Stimulated activated CD4-positive, alpha-beta T cell treated with anti-CD3 and anti-CD28 coated beads, Interleukin-4, amount 100 ng/mL, for 24 hours (primary cell): Measurements from ENCODE around the gene MAPKBP1.
"Not testable (repeated sequence)": the region's sequence is repeated elsewhere in the genome, so short reads cannot be mapped to it uniquely, and the experiment has no call there.

ENCODE experiments used
- DNase-seq: peaks from one replicate; pipeline ENCODE4 v3.0.0-alpha.2; 2020

The MAPKBP1 gene, protein sequence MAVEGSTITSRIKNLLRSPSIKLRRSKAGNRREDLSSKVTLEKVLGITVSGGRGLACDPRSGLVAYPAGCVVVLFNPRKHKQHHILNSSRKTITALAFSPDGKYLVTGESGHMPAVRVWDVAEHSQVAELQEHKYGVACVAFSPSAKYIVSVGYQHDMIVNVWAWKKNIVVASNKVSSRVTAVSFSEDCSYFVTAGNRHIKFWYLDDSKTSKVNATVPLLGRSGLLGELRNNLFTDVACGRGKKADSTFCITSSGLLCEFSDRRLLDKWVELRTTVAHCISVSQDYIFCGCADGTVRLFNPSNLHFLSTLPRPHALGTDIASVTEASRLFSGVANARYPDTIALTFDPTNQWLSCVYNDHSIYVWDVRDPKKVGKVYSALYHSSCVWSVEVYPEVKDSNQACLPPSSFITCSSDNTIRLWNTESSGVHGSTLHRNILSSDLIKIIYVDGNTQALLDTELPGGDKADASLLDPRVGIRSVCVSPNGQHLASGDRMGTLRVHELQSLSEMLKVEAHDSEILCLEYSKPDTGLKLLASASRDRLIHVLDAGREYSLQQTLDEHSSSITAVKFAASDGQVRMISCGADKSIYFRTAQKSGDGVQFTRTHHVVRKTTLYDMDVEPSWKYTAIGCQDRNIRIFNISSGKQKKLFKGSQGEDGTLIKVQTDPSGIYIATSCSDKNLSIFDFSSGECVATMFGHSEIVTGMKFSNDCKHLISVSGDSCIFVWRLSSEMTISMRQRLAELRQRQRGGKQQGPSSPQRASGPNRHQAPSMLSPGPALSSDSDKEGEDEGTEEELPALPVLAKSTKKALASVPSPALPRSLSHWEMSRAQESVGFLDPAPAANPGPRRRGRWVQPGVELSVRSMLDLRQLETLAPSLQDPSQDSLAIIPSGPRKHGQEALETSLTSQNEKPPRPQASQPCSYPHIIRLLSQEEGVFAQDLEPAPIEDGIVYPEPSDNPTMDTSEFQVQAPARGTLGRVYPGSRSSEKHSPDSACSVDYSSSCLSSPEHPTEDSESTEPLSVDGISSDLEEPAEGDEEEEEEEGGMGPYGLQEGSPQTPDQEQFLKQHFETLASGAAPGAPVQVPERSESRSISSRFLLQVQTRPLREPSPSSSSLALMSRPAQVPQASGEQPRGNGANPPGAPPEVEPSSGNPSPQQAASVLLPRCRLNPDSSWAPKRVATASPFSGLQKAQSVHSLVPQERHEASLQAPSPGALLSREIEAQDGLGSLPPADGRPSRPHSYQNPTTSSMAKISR (N-terminal part only)

DNA sequence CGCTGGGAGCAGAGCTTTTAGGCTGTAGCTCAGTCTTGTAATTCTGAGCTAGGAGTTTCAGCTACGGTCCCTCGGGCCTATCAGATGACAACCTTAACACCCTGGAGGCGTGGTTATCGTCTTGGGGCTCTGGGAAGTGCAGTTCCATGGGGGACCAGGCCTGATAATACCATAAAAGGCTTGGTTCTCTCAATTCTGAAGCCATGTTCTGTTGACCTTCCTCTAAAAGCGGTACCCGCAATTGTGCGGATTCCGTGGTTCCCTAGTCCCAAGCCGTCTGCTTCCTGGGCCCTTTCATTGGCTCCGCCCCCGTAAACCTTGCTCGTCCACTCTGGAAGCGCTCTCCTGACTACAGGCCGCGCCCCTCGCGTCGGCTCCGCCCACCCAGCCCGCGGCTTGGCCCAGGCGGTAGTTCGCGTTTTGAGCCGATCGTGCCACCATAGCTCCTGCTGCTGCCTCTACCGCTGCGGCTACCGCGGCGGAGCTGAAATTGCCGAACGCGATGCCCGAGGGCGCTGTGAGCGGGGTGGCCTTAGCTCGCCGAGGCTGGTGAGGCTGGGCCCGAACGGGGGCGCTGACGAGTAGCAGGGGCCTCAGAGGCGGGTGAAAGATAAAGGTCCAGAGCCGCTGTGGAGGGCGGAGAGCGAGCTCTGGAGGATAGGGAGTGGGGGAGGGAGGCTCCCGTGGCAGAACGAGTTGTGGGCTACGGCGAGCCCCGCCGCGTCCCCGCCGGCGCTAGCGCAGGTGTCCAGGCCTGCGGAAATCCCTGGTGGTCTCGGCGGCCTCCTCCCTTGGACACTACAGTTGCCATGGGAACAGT lies at the start of gene MAPKBP1:
TSS of gene MAPKBP1 (plus strand) at position 423 of the 820 bp plus-strand sequence. CDS start 792 bp downstream, outside the sequence.
- DNase-seq: peak; percentile 97

DNA sequence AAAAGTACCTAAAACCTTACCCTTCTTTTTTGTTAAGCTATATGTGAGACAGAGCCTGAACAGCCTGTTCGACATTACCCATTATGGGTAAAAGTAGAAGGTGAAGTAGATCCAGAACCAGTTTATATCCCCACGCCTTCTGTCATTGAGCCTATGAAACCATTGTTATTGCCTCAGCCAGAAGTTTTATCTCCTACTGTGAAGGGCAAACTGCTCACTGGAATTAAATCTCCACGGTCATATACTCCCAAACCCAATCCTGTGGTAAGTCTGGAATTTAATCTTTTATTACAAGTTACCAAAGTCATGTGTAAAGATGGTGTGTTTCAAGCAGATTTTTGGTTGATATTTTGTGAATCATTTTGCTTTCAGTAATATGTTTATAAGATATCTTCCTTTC lies 47.1 kb upstream of the MAPKBP1 start:
- no peak for DNase-seq

DNA sequence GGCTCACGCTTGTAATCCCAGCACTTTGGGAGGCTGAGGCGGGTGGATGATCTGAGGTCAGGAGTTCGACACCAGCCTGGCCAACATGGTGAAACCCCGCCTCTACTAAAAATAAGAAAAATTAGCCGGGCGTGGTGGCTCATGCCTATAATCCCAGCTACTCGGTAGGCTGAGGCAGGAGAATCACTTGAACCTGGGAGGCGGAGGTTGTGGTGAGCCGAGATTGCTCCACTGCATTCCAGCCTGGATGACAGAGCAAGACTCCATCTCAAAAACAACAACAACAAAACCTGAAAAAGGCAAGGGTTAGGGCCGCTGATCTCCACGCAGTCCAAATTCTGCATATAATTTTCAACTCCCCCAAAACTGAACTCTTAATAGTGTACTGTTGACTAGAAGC lies 46.2 kb upstream of the MAPKBP1 start:
- DNase-seq: not testable (repeated sequence)

DNA sequence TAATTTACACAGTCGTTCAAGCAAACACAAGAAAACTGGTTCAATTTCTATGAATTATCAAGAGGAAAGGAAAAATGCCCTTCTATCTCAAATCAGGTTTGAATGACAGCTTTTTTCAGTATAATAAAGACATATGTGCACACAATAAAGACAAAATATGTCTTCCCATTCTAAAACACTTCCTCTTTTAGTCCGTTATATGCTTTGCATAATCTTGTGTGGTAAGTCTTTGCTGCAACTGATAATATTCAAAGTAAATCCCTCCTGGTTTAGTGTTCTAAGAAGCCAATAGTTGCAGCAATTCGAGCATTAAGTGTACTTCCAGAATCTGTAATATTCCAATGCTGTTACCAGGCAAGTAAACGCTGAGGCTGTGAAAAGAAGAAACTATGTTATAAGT lies 43.7 kb upstream of the MAPKBP1 start:
- DNase-seq: no peak

DNA sequence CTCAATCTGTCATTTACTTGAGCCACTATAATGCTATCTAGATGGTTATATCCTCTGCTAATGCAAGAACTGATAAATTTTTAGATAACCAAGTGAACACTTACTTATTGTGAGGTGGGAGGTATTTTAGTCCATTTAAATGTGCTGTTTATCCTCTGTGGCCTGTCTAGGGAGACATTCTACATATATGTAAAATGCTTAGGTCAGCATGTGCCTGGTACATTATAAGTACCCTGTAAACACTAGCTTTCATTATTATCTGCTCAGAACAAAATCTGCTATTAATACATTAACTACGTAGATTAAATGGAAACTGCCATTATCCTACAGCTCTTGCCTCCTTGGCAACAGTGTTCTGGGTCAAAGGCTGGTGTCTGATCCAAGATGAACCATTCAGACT lies 41.8 kb upstream of the MAPKBP1 start:
- no peak for DNase-seq

DNA sequence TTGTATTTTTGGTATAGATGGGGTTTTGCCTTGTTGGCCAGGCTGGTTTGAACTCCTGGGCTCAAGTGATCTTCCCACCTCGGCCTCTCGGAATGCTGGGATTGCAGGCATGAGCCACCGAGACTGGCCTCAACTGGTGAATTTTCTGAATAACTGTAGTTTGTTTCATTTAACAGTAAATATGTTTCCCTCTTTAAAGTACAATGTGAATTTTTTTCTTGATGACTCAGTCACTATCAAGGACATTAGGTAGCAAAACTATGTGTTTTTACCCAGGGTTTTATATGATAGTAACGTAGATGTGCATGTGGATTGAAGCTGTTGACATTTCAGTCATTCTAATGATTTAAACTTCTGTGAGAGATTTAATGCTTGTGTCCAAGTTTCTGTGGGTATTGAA lies 40.2 kb upstream of the MAPKBP1 start:
- DNase-seq: no peak

DNA sequence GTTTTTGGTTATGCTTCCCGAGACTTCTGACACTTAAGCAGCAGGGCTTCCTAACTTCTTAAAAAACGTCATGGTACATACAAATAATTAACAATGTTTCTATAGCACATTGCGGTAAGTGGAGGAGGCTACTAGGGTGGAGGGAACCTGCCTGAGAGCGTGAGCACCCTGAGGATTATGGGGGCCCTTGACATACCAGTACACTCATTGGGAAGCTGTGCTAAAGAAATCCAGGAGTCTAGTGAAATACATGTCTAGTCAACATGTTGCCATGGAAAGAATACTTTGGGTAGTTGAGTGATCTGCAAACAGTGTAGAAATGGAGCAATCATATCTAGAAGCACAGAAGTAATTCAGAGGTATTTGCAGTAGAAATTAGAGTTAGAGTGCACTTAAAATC lies 39.2 kb upstream of the MAPKBP1 start:
- no peak for DNase-seq

DNA sequence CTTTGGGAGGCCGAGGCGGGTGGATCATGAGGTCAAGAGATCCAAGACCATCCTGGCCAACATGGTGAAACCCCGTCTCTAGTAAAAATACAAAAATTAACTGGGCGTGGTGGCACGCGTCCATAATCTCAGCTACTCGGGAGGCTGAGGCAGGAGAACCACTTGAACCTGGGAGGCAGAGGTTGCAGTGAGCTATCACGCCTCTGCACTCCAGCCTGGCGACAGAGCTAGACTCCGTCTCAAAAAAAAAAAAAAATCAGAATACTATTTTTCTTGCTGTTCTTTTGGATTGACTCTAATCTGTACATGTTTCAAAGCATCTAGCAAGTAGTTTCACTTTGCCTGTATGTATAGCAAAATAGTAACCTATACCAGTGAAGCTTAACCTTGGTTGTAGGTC lies 38.8 kb upstream of the MAPKBP1 start:
- DNase-seq: not testable (repeated sequence)

DNA sequence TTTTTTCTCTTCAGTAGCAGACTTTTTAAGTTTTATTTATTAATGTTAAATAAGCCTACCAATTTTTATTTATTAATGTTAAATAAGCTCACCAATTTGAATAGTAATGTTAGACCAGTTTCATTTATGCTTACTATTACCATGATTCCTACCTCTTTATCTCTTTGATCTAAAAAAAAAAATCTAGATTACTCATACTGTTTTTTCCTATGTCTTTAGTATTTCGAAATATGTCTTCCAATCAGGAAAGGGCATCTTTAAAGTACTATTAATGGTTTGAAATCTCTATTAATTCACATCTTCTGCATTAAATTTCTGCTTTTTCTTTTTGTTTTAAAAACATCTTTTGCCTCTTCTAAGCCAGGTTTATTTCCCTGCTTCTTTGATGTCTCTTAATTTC lies 27.5 kb upstream of the MAPKBP1 start:
- DNase-seq: no peak

DNA sequence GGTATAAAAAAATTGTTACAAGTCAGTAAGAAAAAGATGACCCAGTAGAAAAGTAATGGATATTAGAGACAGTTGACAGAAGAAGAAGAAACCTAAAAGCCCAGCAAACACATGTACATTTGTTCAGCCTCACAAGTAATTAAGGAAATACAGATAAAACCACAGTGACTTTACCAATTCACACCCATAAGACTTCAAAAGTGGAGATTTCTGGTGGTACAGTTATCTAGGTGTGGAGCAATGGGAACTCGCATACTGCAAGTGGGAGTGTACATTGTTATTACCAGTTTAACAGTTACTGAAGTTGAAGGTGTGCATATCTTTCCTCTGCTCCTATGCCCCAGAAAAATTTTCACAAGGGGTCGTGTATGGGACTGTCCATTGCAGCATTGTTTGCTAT lies 18.1 kb upstream of the MAPKBP1 start:
- DNase-seq: no peak

DNA sequence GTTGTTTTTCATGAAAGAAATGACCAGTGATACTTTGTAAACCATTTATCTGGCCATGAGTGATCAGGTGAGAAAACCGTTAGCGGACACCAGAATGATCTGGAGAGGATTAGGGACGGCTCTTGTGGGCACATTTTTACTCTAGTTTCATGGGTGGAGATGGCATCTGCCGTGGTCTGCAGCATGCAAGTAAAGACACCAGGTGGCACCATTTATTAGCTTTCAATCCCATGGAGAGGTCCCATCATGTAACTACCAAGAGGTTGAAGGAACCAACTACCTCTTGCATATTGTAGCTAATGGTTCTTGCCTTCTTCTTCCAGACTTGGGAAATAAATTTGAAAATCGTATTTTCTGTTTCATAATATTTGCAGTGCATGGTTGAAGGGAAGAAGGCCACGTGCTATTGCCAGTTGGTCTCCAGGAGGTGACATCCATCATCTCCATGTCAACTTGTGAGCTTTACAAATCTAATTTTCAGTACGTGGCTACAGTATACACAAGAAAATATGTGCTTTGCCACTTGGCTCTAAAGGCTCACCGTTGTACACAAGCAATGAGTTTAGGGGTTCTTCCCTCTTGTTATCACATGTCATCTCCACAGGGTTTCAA lies 1.5 kb upstream of the MAPKBP1 start:
- peak; percentile 55 for DNase-seq

DNA sequence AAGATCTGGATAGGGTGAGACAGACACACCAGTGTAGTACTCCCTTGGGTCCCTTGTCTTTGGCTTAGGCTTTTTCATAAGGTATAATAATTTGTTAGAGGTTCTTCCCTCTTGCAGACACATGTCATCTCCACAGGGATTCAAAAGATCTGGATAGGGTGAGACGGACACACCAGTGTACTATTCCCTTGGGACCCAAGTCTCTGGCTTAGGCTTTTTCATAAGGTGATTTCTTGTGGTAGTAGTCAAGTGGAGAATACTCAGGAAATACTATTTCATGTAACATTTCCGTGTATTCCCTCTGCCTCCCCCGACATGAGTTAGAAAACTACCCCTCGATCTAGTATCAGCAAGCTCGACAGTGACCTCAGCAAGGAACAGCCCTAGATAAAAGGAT lies 954 bp upstream of the MAPKBP1 start:
- no peak for DNase-seq

DNA sequence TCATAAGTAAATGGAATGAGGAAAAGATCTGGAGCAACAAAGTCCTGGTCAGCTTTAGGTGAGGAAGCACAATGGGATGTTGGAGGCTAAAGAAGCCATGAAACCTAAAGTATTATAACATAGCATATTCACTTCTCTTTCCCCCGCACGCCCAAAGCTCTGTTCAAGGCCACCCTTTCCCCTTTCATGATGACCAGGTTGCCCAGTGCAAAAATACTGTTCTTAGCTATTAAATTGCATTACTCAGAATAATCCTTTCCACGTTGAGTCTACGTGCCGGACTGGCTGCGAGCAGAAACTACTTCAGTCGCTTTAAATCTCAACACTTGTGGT lies 589 bp upstream of the MAPKBP1 start:
- no peak for DNase-seq

DNA sequence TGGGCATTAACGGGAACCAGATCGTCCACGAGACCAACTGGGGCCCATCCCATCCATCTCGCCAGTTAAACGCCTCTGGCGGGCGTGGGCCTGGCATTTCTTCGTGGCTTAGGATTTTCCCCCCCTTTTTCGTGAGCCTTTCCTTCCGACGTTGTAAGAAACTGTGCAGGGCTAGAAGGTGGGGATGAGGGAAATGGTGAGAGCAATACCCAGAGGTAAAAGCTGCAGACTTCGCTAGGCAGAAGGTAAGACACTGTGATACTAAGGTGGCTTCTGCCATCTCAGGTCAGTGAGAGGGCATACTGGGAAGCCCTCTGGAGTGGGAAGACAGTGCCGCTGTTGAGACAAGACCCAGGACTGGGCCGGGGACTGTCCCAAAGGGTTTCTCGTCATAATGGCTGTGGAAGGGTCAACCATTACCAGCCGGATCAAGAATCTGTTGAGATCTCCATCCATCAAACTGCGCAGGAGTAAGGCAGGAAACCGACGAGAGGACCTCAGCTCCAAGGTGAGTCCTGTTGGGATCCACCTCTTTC lies 666 bp downstream of the MAPKBP1 start:
- peak; percentile 7 for DNase-seq

DNA sequence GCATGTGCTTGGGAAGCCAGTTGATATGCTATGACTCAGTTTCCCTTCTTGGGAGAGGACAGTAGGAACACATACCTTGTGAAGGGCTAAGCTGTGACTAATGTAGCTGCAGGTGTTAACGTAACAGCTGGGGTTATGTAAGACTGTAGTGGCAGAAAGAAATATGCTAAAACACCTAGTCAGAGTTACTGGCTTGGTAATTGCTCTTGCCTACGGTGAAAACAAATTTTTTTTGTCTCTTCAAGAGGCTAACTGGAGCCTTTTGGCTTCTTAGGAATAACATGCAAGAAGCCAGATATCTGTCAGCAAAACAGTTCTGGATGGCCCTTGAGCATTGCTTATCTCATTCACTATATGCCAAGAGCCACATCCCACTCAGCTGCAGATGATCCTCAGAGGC lies 1.4 kb downstream of the MAPKBP1 start:
- no peak for DNase-seq

DNA sequence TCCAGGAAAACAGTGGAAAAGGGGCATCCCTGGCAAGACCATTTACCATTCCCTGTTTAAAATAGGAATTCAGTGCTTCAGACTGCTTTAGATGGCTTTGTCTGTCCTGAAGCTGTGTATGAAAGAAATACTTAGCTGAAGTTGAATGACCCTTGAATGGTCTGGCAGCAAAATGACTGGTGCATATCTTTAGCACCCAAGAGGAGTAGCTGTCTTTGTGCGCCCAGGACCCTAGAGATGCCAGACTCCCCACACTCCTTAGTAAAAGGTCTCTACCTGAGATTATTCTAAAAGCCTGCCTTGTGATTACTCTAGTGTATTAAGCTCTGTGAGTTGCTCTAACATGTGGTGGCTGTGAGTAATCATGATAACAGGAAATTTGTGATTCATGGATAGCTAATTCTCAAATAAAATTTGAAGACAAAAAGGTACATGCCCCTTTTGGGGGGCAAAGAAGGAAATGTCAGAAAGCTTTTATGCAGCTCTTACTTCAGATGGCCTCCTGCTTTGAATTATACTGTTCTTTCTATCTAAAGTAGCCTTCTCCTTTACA lies 3.2 kb downstream of the MAPKBP1 start:
- DNase-seq: no peak

DNA sequence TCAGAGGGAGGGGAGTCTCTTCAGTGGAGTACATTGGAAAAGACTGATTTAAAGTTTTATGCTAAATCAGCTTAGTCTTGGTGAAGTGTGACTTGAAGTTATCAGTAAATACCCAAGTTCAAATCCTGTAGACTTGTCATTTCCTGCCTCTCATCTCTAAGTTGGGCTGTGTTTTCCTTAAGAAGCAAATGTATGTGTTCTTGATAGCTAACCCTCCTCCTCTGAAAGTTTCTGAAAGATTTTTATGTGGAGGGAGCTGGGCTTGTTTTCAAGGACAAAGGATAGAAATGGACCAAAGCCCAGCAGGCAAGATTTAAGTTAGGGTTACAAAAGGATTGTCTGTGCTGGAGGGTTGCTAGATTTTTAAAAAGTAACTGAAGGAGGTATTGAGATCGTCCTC lies 4.2 kb downstream of the MAPKBP1 start:
- DNase-seq: no peak

DNA sequence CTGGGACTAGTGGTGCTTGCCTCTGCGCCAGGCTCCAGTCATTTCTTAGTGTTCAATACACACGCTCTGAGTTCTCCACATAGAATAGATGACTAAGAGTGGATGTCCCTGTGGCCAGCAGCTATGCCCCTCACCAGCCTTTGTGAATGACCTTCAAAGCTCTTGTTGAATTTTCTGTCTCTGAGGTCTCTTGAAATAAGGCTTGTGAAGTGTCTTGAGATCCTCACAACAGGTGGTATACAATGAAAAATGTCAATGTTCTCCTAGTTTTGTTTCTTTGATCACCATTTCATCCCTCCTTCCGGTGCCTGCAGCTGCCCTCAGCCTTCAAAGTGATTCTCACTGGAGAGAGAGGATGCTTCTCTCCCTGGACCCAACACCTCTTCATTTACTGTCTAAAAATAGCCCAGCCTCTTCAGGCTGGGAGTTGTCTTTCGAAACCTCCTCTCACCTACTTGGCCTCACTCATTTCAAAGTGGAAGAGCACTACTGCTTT lies 5.4 kb downstream of the MAPKBP1 start:
- no peak for DNase-seq

DNA sequence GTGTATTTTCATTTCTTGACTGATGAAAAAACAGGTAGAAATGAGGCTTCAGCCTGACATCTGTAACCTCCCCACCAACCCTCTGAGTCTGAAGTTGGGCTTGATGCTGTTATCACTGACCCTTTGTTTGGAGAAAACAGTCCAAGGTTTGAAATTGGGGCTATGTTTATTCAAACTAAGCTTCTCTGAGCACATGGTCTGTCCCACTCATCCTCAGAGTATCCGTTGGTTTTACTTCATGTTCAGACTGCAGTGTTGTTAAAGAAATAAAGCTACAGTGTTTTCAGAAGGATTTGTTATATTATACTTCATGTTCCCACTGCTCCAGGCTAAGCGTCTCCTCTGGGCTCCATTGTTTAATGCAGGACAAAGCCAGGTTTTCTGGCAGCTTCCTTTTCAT lies 6.0 kb downstream of the MAPKBP1 start:
- DNase-seq: no peak

DNA sequence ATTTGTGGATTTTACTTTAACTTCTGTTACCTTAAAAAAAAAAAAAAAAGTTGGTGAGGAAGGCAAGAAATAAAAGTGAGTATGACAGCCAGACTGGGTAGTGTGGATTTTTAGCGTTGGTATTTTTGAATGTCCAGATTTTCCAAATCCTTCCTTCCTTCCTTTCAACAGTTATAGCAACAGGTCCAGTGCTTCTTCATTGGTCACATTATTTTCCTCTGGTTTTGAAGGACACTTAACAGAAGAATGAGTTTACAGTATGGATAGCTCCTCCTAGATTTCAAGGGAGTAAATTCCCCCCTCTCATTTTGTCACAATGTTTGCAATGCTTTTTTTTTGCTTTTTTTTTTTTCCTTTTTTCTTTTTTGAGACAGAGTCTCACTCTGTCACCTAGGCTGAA lies 6.4 kb downstream of the MAPKBP1 start:
- no peak for DNase-seq
